OCI-LY3 (cell line): Measurements from ENCODE around the gene YBX1.

Experiments
- H2AFZ ChIP-seq: fragments of 200-600, 300-600 bp; shearing (Covaris generic); 2 replicates; pipeline ENCODE4 v1.6.0; 2014; ENCODE audit warnings: antibody characterized with exemption, low read depth, low read length
- H3K27ac ChIP-seq: fragments of 200-600, 300-600 bp; sonication (generic); 2 replicates; pipeline ENCODE4 v1.5.1; 2014; ENCODE audit warnings: mild to moderate bottlenecking, low read length, moderate library complexity, mixed read lengths
- H3K27me3 ChIP-seq: fragments of 200-600, 300-600 bp; sonication (generic); 2 replicates; pipeline ENCODE4 v1.6.1; 2014; ENCODE audit warnings: low read depth, low read length, mixed read lengths
- H3K36me3 ChIP-seq: fragments of 200-600, 300-600 bp; sonication (generic); replicated peaks from 2 replicates; pipeline ENCODE3; 2014; ENCODE audit warnings: low read depth, low read length, mixed read lengths
- H3K4me1 ChIP-seq: fragments of 300-600, 200-600 bp; sonication (generic); 2 replicates; pipeline ENCODE4 v1.6.1; 2014; ENCODE audit warnings: low read length, mixed read lengths
- H3K4me2 ChIP-seq: fragments of 200-600, 300-600 bp; sonication (generic); 2 replicates; pipeline ENCODE4 v1.6.1; 2014; ENCODE audit warnings: low read length, mixed read lengths
- H3K4me3 ChIP-seq: fragments of 300-600, 200-600 bp; sonication (generic); 2 replicates; pipeline ENCODE4 v1.5.1; 2014; ENCODE audit warnings: antibody characterized with exemption, mild to moderate bottlenecking, low read length, moderate library complexity
- H3K79me2 ChIP-seq: fragments of 300-600, 200-600 bp; shearing (Covaris generic); 2 replicates; pipeline ENCODE4 v1.6.1; 2014; ENCODE audit warnings: mild to moderate bottlenecking, low read length, mixed read lengths
- H3K9ac ChIP-seq: fragments of 300-600, 200-600 bp; shearing (Covaris generic); 2 replicates; pipeline ENCODE4 v1.6.0; 2014; ENCODE audit warnings: mild to moderate bottlenecking, low read length, moderate library complexity
- H3K9me3 ChIP-seq: fragments of 200-600, 300-600 bp; shearing (Covaris generic); 2 replicates; pipeline ENCODE4 v1.6.1; 2014; ENCODE audit warnings: low read length, mixed read lengths; ENCODE audit not compliant: insufficient read depth
- H4K20me1 ChIP-seq: fragments of 200-600, 300-600 bp; sonication (generic); 2 replicates; pipeline ENCODE4 v1.6.1; 2016; ENCODE audit warnings: low read length, mixed read lengths; ENCODE audit not compliant: insufficient read depth
- EZH2phosphoT487 ChIP-seq: fragments of 200-600 bp; shearing (Covaris generic); IDR thresholded peaks from 2 replicates; pipeline ENCODE4 v1.6.1; 2018; ENCODE audit warnings: antibody characterized with exemption, mixed run types, low read depth
- TF ChIP-seq, protein P1 (sequence below): fragments of 200-600, 300-600 bp; sonication (generic); IDR thresholded peaks from 2 replicates; pipeline ENCODE4 v1.5.1; 2014; ENCODE audit warnings: antibody characterized with exemption, low read length, low read depth

Gene YBX1

DNA sequence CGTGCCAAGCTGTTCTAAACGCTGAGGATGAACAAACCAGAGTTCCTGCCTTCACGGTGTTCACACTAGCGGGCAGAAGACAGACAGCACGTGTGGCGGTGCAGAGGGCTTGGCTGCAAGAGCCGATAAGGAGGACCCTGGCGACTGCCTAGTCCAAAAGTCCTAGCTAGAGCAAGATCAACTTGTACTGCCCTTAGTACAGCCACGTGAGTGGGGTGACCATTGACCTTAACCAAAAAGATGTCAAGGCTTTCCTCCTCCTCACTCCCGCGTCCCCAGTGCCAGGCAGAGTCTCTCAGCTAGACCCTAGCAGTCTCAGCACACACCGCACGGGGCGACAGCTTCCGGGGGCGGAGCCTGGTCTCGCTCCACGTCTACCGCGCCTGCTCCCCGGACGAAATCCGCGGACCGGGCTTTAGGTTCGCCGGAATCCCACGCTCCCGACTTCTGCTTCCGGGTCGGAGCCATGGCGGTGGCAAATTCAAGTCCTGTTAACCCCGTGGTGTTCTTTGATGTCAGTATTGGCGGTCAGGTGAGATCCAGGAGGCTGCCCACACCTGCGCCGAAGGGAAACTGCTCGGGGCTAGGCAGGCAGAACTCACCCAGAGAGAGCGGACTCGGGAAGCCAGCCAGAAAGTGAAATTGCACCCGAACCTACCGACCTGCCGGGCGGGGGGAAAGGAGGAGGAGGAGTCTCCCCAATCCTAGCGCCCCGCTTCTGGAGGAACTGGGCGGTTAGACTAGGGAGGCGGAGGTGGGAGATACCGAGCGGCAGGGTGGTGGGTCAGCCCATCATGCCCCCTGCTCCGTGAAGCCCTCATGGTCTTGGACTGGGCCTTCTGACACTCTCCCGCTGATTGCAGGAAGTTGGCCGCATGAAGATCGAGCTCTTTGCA lies 24.0 kb upstream of the YBX1 start, which contains the start of gene PPIH:
Gene PPIH, plus strand, starts transcription at position 443 of the 896 bp plus-strand sequence. Its CDS starts 24 bp downstream, at position 467.
- Histone ChIP-seq H3K9ac (peak within 1 kb of the TSS; percentile 77), H3K27me3 (no peaks in the 10 kb centered on the region), H4K20me1 (no peaks in the 10 kb centered on the region), H3K9me3 (no peaks in the 10 kb centered on the region), H2AFZ (peak within 1 kb of the TSS; percentile 81), H3K4me2 (peak within 1 kb of the TSS; percentile 89), H3K27ac (peak within 1 kb of the TSS; percentile 43), H3K79me2 (peaks cover 33% of the 10 kb centered on the region), H3K4me3 (peak within 1 kb of the TSS; percentile 93), H3K4me1 (peaks cover 12% of the 10 kb centered on the region), H3K36me3 (peaks cover 14% of the 10 kb centered on the region)
- TF ChIP-seq EZH2phosphoT487: no peak
- TF ChIP-seq, protein P1, sequence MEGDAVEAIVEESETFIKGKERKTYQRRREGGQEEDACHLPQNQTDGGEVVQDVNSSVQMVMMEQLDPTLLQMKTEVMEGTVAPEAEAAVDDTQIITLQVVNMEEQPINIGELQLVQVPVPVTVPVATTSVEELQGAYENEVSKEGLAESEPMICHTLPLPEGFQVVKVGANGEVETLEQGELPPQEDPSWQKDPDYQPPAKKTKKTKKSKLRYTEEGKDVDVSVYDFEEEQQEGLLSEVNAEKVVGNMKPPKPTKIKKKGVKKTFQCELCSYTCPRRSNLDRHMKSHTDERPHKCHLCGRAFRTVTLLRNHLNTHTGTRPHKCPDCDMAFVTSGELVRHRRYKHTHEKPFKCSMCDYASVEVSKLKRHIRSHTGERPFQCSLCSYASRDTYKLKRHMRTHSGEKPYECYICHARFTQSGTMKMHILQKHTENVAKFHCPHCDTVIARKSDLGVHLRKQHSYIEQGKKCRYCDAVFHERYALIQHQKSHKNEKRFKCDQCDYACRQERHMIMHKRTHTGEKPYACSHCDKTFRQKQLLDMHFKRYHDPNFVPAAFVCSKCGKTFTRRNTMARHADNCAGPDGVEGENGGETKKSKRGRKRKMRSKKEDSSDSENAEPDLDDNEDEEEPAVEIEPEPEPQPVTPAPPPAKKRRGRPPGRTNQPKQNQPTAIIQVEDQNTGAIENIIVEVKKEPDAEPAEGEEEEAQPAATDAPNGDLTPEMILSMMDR: no peak

DNA sequence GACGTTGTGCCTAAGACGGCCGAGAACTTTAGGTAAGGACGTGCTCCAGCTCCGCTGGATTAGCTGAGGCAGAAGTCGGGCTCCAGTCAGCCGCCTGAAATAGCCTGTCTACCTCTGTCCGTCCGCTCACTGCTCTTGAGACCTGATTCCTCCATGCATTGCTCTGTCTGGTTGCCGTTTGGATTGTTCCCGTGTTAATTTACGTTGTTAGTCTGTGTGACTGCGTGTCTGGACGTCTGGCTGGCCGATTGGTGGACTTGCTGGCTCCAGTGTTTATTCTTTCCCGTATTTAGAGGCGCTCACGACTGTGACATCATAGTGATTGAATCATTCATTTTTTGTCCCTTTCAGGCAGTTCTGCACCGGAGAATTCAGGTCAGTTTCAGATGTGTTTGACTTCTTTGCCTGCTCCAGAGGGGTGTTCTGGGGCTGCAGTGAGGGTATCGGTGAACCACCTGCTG lies 23.3 kb upstream of the YBX1 start:
- Histone ChIP-seq H3K9ac (peak overlapping the region; percentile 77), H3K9me3 (no peaks in the 10 kb centered on the region), H3K36me3 (peaks cover 14% of the 10 kb centered on the region), H2AFZ (no peak overlapping the region), H3K27me3 (no peaks in the 10 kb centered on the region), H3K4me3 (peak overlapping the region; percentile 93), H3K27ac (0 out of 2 replicates have a peak overlapping the region, but pooled peaks have one; percentile 43), H3K79me2 (peaks cover 33% of the 10 kb centered on the region), H3K4me2 (peak overlapping the region; percentile 89), H3K4me1 (peaks cover 12% of the 10 kb centered on the region), H4K20me1 (no peaks in the 10 kb centered on the region)
- TF ChIP-seq EZH2phosphoT487: no peak
- TF ChIP-seq, protein P1: no peak

- no peaks in the 10 kb centered on the region for H3K27me3 ChIP-seq
- H2AFZ ChIP-seq: no peak overlapping the region
- H4K20me1 ChIP-seq: no peaks in the 10 kb centered on the region
- H3K4me1 ChIP-seq: peaks cover 12% of the 10 kb centered on the region
- no peak overlapping the region for H3K9ac ChIP-seq
- H3K79me2 ChIP-seq: peaks cover 33% of the 10 kb centered on the region
- no peak overlapping the region for H3K27ac ChIP-seq
- H3K36me3 ChIP-seq: peaks cover 21% of the 10 kb centered on the region
- no peaks in the 10 kb centered on the region for H3K9me3 ChIP-seq
- TF ChIP-seq EZH2phosphoT487: no peak
- TF ChIP-seq, protein P1: no peak
- H3K4me2 ChIP-seq: no peak overlapping the region
- H3K4me3 ChIP-seq: no peak overlapping the region
Observed at GRCh38 chr1:42660907-42661500, 21.2 kb upstream of the YBX1 start.

- Histone ChIP-seq H3K36me3 (peaks cover 9% of the 10 kb centered on the region), H4K20me1 (no peaks in the 10 kb centered on the region)
Observed at GRCh38 chr1:42669936-42670335, 12.3 kb upstream of the YBX1 start.

More at GRCh38 chr1:42669936-42670335, 12.3 kb upstream of the YBX1 start:
- H3K4me3 ChIP-seq: no peak overlapping the region
- no peaks in the 10 kb centered on the region for H3K4me1 ChIP-seq
- no peak for TF ChIP-seq EZH2phosphoT487
- no peaks in the 10 kb centered on the region for H3K9me3 ChIP-seq
- H3K27ac ChIP-seq: no peak overlapping the region
- H2AFZ ChIP-seq: no peak overlapping the region
- H3K9ac ChIP-seq: no peak overlapping the region
- no peak overlapping the region for H3K4me2 ChIP-seq
- H3K27me3 ChIP-seq: no peaks in the 10 kb centered on the region
- no peaks in the 10 kb centered on the region for H3K79me2 ChIP-seq
